ENCODE results near the gene UGT1A7.
"Not testable (repeated sequence)": the region's sequence is repeated elsewhere in the genome, so short reads cannot be mapped to it uniquely, and the experiment has no call there.

The UGT1A7 gene

GRCh38 chr2:233681521-233682099 lies at the start of gene UGT1A7:
Gene UGT1A7 (plus strand): TSS chr2:233681901. CDS start chr2:233681938, 37 bp downstream.
- DNase-seq: no peak

- not testable (repeated sequence) for DNase-seq
Observed at GRCh38 chr2:233636306-233636705, 45.4 kb upstream of the UGT1A7 start, which contains the start of gene UGT1A10. Gene UGT1A10 (plus strand): TSS chr2:233636448. CDS start chr2:233636523, 75 bp downstream.

GRCh38 chr2:233638836-233639235 lies 42.9 kb upstream of the UGT1A7 start:
- DNase-seq: no peak

- DNase-seq: no peak
Observed at GRCh38 chr2:233639860-233640259, 41.8 kb upstream of the UGT1A7 start.

GRCh38 chr2:233643128-233643527 lies 38.6 kb upstream of the UGT1A7 start:
- no peak for DNase-seq

GRCh38 chr2:233646033-233646432 lies 35.7 kb upstream of the UGT1A7 start:
- DNase-seq: not testable (repeated sequence)

- DNase-seq: no peak
Observed at GRCh38 chr2:233650981-233651380, 30.7 kb upstream of the UGT1A7 start.

- DNase-seq: no peak
Observed at GRCh38 chr2:233651430-233651829, 30.3 kb upstream of the UGT1A7 start.

- DNase-seq: no peak
Observed at GRCh38 chr2:233654501-233654900, 27.2 kb upstream of the UGT1A7 start.

GRCh38 chr2:233655043-233655442 lies 26.7 kb upstream of the UGT1A7 start:
- no peak for DNase-seq

GRCh38 chr2:233655943-233656342 lies 25.8 kb upstream of the UGT1A7 start:
- not testable (repeated sequence) for DNase-seq

GRCh38 chr2:233656443-233656842 lies 25.3 kb upstream of the UGT1A7 start:
- no peak for DNase-seq

GRCh38 chr2:233658610-233659009 lies 23.1 kb upstream of the UGT1A7 start:
- no peak for DNase-seq

GRCh38 chr2:233663911-233664310 lies 17.8 kb upstream of the UGT1A7 start:
- no peak for DNase-seq

GRCh38 chr2:233668605-233669260 lies 13.0 kb upstream of the UGT1A7 start:
- DNase-seq: no peak

GRCh38 chr2:233671290-233672161 lies 10.2 kb upstream of the UGT1A7 start, which contains the start of gene UGT1A9:
Gene UGT1A9 (plus strand): TSS chr2:233671898. CDS start chr2:233671935, 37 bp downstream.
- DNase-seq: no peak

GRCh38 chr2:233672886-233673285 lies 8.8 kb upstream of the UGT1A7 start:
- no peak for DNase-seq

GRCh38 chr2:233673896-233674295 lies 7.8 kb upstream of the UGT1A7 start:
- no peak for DNase-seq

GRCh38 chr2:233674314-233674713 lies 7.4 kb upstream of the UGT1A7 start:
- DNase-seq: no peak

GRCh38 chr2:233674995-233675394 lies 6.7 kb upstream of the UGT1A7 start:
- no peak for DNase-seq

- no peak for DNase-seq
Observed at GRCh38 chr2:233676046-233676445, 5.7 kb upstream of the UGT1A7 start.

GRCh38 chr2:233679196-233679595 lies 2.5 kb upstream of the UGT1A7 start:
- no peak for DNase-seq

- no peak for DNase-seq
Observed at GRCh38 chr2:233680361-233681045, 1.2 kb upstream of the UGT1A7 start.

All from fibroblast of skin of right quadriceps (primary cell).